RCC 7860 (cell line): ENCODE data around the gene CTCFL.

Experiments used
- DNase-seq: peaks from one replicate; pipeline ENCODE4 v3.0.0-alpha.2; 2015; ENCODE audit warnings: low spot score
- FAIRE-seq: peaks from 2 replicates; lab custom pipeline; 2012; peaks lifted over from hg19 to GRCh38; lab: Jason Lieb, UNC

Gene CTCFL

DNA sequence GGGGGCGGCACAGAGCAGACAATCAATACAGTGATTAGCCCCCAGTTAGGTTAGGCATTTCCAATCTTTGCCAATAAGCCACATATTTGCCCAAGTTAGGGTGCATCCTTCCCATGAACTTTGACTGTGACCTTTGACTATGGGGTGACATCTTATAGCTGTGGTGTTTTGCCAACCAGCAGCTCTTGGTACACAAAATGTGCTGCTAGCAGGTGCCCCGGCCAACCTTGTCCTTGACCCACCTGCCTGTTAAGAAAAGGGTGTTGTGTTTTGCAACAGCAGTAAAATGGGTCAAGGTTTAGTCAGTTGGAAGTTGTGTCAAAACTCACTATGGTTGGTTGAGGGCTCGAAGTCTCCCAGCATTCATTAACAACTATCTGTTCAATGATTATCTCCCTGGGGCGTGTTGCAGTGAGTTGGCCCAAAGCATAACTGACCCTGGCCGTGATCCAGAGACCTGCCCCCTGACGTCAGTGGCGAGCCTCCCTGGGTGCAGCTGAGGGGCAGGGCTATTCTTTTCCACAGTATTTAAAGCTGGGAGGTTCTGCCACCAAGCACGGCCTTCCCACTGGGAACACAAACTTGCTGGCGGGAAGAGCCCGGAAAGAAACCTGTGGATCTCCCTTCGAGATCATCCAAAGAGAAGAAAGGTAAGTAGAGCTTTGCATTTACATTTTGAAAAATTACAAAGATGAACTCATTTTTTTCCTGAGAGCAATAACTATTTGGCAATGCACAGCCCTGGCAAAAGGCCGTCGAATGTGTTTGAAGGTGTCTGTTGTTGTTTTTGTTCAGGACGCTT is 35.8 kb upstream of the CTCFL start, which contains the start of gene PCK1:
PCK1 (plus strand) TSS at position 557 of the 802 bp plus-strand sequence. CDS start 302 bp downstream, outside the sequence.
- FAIRE-seq (no peak), DNase-seq (peak; percentile 39)

DNA sequence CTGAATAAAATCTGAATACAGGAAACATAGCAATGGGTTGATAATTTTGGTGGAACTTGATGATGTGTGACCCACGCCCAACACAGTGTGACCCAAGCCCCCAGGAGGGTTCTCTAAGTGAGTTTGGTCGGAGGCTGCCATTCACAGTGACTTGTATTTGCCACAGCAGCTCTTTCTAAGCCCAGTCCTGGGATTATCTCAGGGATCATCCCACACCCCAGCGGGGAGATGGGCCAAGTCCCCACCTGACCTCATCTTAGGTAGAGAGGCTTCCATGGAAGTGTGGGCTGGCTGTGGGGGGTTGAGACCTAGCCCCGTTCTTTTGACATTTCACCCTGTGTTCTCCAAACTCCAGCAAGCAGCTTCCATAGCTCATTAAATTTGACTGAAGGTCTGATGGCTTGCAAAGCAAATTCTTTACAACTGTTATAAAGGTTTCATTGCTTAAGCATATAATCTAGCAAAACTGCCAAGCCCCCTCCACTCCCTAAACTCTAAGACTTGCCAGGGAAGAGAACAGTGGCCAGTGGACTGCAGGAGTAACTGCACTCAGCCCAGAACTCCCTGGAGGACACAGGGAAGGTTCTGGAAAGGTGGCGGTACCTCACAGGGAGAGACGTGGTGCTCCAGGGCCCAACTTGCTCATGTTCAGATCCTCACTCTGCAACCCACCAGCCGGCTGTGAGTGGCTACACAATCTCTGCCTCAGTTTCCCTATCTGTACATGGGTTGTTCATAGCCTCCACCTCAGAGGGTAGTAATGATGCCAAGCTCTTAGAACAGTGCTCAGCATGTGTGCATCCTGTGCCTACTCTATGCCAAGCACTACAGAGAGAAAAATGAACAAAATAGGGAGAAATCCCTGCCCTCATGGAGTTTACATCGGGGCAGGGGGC is 35.0 kb upstream of the CTCFL start:
- no peak for DNase-seq
- FAIRE-seq, result no peak

DNA sequence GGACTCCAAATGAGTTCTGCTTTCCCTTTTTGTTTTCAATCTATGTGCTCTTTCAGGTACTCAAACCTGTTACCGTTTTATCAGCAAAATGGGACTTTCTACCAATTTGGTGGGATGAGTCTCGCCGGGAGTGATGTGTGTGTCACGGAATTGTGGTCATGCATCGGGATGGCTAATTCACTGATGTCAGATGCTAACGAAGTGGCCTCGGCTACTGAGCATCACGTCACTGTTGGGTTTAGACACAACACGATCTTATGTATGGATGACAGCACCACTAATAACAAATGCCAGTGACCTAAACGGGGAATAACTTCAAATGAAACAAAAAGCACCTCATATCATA is 34.3 kb upstream of the CTCFL start:
- no peak for DNase-seq
- FAIRE-seq, result no peak

DNA sequence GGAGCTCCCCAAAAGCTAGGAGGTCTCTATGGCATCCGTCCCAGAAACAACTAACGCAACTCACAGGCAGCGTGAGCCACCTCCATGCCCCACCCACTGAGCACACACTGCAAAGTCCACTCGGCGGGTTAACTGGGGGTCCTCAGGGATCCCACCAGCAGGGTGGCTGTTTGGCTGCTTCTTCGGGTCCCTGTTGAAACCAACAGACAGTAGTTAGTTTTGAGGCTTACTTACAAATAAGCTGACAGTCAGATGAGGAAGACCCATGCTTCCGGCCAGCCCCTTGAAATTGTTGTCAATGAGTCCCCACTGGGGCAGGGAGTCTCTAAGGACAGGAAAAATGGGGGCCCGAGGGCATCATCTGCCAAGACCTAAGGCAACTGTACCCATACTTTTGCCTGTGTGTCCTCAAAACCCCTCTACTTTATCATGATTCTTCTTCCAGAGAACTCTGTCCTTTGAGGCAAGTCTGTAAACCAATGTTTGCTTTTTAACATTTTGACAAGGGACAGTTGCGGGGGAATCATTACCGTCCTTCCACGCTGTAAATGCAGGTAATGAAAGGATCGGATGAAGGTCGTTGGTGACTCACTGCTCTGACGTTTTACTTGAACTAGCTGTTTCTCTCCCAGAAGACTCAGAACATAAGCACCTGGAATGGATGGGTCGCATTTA is 33.8 kb upstream of the CTCFL start:
- DNase-seq (no peak), FAIRE-seq (no peak)

DNA sequence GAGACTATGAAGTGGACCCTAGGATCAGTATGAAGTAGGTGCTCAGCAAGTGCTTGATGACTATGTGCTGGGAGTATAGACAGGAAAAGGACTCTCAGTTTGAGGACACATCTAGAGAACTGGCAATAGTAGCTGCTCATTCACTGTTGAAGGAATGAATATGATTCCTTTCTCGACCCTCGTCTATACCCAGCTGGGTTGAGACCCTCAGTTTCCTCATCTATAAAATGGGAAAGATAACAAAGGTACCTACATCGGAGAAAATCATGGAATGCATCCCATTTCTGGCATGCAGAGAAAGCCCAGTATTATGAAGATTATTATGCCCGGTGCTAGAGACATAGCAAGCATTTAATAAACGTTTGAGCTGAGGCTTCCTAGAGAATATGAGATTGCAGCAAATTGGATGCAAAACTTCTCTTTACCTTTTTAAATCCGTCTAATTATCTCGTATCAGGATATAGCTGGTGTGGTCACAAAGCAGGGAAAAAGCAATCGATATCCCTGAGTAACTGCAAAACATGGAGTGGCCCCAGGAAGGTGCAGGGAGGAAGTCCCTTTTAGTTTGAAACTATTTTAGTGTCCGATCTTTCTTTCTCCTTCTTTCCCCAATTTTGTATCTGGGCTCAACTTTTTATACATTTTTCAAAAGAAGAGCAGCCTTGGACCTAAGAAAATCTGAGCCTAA is 33.1 kb upstream of the CTCFL start:
- FAIRE-seq (no peak), DNase-seq (no peak)

DNA sequence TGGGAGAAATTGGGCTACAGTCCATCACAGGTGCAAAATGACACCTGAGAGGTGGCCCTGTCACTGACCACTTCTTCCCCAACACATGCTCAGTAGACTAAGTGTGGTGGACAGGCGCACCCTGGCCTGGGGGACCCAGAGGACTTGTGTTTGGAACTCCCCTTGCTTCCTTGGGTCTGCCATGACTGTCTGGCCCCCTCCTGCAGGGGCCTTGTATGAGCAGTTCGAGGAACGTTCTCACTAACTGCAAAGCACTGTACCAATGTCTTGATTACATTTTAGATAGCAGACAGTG is 32.0 kb upstream of the CTCFL start:
- no peak for DNase-seq
- FAIRE-seq, result no peak

DNA sequence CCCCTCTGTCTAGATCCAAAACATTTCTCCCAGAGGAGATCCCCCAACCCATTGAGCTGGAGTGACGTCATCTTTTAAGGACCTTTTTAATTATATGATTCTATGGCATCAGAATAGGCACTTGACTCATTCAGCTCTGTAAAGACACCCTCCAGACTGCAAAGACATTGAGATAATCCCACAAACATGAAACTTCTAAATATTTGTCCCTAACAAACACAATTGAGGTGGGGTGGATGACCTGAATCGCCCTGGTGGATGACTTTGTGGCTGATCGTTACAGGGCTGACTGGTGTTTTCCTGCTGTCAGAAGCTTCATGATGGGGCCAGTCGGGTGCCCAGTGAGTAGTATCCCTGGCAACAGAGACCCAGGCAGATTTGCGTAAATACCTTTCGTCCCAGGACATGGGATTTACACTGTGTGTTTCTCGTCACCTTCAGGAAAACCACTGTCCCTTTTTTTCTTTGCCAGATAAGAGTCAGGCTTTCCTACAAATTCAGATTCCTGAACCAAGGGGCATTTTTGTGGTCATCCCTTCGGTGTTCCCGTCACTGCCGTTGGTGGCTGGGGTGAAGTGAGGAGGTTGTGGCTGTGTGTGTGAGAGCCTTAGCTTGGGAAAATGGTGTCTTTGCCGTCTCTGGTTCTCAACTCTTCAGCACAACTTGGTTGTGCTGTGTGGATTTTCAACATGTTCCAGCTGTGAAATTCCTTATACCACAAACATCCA is 30.7 kb upstream of the CTCFL start:
- FAIRE-seq, result no peak
- no peak for DNase-seq

DNA sequence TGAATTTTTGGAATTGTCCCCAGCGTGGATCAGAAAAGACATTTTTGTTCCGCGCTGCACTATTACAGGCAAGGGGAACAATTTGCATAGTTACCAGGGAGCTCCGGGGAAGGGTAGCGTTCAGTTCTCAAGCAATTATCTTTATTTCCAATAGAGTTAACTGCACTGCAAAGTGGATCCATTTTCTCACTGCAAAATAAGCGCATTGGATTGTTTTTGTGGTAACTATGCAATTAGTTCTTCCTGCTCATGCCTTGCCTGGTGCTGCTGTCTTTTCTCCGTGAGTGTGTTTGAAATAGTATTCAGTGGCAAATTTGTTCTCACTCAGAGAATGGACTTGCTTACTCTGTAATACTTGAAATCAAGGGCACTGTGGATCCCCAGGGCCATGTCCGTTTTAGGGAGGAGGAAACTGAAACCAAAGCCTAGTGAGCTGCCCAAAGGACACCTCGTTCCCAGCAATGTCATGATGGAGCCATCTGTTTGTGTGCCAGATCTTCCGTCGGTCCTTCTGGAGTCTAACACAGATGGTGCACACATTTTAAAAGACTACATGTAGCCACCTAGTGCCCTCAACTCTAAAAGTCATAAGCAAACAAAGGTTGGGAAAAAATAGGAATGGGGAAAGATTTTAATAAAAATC is 28.6 kb upstream of the CTCFL start:
- FAIRE-seq (no peak), DNase-seq (no peak)

DNA sequence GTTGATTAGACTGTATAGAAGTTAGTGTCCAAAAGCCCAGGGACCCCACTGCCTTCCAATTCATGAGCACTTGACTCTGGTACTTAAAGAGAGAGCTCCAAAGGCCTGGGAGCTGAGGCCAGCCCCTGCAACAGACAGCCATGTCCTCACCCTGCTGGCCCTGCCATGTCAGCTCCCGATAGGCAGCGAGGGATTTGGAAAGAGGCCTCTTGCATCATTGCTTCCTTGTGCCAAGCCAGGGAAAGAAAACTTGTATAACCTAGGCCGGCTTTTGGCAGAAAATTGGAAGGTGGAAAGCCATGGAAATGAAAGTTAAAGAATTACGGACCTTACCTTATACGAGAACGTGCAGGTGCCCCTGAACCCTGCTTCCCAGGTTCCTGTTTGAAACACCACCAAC is 27.5 kb upstream of the CTCFL start:
- FAIRE-seq, result no peak
- no peak for DNase-seq

DNA sequence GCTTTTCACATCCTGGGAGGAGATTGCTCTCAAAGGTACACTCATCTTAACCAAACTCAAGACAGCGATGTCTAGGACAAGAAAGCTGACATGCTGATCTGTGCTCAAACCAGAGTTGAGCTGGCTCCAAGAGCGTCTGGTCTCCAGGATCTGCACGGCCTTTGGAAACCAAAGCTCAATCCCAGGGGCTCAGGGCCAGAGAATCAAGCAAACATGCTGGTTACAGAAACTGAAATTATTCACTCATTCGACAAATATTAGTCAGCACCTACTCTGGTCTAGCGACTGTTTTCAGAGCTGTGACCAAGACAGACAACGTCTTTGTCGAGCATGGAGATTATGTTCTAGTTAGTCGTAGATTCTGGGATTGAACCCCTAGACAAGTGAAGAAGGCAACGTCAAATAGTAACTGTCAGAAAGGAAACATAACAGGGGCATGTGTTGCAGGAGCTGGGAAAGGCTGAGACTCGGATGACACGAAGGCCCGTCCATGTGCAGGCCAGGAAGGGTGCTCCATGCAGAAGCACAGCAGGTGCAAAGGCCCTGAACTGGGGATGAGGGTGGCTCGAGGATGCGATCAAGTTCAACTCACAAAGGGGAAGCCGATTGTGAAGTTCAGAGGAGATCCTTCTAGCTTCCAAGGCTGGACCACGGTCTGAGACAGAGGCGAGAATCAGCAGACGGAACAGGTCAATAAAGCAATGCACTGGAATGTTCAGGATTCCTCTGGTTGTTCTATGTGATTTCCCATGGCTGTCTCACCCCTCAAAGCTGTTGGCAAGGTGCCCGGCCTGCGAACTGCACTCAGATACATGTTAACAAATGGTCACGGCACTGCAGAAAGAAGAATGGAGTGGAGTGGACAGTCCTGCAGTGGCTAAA is 23.5 kb upstream of the CTCFL start:
- DNase-seq (no peak), FAIRE-seq (no peak)

DNA sequence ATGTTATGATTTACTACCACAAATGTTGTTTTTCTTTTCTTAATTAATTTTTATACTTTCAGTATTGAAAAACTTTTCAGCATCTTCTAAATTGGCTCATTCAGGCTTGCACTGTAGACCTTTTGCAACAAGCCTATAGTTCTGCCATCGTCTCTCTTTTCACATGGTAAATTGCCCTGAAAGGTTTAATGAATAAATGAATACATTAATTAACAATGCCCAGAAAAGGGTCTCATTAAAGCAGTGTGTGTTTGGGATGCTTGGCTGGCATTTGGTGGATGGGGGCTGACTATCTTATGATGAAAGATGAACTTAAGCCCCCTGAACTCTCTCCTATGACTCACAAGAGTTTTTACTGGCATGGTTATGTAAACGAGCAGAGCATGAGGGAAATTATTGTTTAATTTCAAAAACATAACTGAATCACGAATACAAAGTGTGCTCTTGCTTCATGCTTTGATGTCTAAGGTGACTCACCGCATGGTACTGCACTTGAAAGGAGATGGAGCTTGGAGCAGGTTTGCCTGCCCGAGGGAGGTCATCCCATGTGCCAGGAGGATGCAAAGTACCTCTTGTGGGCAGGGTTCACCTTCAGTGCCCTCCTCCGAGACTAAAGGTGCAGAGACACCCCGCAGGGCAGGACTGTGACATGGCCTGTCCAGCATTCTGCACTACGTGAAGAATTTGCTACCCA is 22.2 kb upstream of the CTCFL start:
- no peak for FAIRE-seq

DNA sequence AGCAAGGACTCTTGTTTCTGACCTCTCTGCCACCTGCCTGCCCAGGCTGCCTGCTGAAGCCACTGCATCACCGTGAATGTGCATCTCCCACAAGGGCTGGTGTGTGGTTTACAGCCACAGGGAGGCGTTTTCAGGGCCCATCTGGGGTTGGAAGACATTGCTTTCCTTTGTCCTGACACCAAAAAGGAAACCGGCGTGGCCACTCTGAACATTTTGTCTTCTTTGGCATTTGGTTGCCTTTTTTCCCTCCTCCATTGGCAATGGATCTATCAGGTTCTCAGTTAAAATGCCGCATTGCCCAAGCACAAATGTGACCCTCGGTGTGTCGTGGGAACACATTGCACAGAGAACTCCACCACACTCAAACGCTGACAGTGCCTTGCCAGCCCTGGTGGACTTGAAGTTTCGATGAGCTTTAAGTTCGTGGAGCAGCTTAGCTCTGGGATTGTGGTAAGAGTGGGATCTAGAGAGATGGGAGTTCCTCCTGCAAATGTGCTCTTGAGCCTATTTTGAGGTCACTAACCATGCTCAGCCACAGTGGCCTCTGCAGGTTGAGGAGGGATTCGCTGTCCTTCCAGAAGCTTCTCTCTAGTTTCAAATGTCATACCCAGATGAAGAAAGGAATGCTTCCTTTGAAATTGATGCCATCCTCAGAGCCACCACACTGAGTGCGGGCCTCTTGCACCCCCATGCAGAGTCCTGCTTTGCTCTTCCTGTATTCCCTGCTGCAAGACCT is 21.2 kb upstream of the CTCFL start:
- DNase-seq (no peak), FAIRE-seq (no peak)

More for the DNA sequence above, 22.2 kb upstream of the CTCFL start:
- DNase-seq, result no peak

DNA sequence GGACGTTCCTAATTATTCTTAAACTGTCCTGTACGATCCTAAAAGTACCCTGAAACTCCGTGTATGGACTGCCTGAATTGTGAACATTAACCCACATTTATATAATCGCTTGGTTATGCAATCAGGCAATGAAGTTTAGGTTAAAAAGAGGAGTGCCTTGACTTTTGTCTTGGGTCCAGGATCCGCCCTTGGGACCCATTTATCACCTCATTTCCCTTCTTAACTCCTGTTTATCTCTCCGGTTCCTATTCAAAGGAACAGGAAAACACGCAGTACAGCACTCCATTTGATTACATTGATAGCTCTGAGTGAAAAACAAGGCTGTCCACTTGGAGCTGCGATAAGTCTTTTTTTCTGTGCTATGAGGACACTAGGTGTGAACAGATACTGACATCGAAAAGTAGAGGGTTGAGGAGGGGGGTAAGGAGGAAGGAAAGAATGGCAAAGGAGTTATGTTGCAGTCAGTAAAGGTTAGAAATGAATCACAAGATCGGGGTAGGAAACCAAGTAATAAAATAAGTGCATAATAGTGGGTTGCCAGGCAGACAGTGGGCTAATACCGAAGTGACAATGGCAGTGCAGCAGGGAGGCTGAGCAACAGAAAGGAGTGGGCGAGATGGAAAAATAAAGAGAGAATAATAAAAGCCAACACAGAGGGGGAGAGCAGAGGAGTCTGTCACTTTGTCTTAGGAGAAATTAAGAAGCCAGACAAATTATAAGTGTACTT is 20.1 kb upstream of the CTCFL start:
- FAIRE-seq, result no peak
- DNase-seq, result no peak

DNA sequence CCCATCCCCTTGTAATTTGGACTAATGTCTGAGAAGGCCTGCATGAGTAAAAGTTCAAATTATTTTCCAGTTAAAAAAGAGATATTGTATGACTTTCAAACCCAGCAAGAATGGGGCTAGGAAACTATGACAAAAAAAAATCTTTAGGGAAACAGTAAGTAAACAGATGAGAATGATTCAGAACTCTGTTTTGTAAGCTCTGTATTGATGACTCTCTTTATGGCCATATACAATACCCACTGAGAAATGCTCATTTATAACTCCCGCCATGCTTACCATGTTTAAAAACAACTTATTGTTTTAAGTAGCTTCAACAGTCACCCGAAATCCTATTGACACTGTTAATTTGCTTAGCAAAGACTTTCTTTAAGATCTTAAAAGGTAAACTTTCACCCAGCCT is 18.8 kb upstream of the CTCFL start:
- DNase-seq (no peak), FAIRE-seq (no peak)

DNA sequence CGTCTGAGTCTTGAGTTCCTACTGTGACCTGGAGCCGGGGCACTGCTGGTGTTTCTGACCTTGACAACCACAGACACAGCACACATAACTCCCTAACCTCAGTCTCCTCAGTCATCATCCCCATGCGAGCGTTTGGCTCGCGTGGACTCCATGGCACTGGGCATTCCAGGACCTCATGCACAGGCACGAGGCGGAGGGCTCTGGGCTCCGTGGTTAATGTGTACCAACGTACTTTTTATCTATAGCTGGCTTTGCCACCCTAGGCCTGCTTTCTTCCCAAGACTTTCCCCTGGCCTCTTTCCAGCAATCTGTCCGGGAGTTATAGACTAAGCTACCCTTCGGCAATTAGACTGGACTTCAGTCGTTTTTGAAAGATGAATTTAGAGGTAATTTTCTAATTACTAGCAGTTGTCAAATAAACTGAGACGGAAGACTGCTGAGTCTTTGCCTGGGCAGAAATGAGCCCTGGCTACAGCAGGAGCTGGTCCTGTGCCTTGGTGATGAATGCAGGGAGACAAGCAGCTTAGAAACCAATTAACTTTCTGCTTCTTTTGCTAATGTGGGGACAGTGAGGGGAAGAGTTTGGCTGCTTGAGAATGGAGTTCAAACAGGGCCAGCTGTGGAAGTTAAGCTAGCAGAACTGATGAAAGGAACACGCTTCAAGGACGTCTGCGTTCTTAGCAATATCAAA is 16.1 kb upstream of the CTCFL start:
- no peak for FAIRE-seq
- DNase-seq, result no peak

DNA sequence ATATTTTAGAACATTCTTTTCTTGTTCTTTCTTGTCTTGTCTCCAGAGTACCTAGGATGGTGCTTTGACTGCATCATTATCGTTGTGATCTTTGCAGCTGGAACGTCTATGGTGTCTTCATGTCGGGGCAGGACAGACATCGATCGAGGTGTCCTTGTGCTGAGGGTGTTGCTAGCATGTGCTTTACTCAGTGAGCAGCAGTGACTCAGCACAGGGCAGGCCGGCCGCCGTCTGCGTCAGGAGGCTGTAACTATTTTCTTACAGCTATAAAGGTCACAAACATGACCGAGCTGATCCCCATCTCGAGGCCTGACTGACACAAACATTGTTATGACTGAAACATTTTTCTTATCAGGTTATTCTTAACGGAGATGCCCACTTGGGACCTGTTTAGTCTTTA is 14.9 kb upstream of the CTCFL start:
- no peak for FAIRE-seq

DNA sequence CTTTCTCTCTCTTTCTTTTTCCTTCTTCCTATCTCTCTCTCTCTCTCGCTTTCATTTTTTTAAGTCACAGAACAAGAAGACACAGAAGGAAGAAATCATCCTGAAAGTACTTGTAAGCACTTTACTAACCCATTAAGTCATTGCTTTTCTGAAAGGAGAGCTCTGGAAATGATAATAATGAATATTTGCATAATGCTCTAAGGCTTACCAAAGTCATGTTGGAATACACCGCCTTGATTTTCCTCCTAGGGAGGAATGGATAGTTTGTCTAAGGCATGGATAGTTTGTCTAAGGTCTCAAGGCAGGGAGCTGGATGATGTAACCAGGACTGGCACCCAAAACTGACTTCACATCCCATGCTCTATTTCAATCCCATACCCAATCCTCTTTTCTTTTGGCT is 12.9 kb upstream of the CTCFL start:
- no peak for DNase-seq
- no peak for FAIRE-seq

More for the DNA sequence above, 14.9 kb upstream of the CTCFL start:
- DNase-seq, result no peak
